VCaP (cell line): ENCODE results near the gene GRHL3.
"Not testable (repeated sequence)": the region's sequence is repeated elsewhere in the genome, so short reads cannot be mapped to it uniquely, and the experiment has no call there.

Experiments
- H3K27ac ChIP-seq: fragments of 450-650 bp; 2 replicates; pipeline ENCODE4 v1.5.1; 2017
- CTCF ChIP-seq: fragments of 450-650 bp; conservative IDR thresholded peaks from 2 replicates; pipeline ENCODE4 v1.5.1; 2017; ENCODE audit warnings: mild to moderate bottlenecking, moderate library complexity

The GRHL3 gene

GRCh38 chr1:24319312-24319863, at the start of gene GRHL3:
GRHL3 (plus strand) TSS chr1:24319357; CDS start chr1:24319552, 195 bp downstream.
- H3K27ac ChIP-seq, result peak within 1 kb of the TSS; percentile 52
- no peak for TF ChIP-seq CTCF

GRCh38 chr1:24274203-24275103, 44.7 kb upstream of the GRHL3 start:
- not testable (repeated sequence) for H3K27ac ChIP-seq

GRCh38 chr1:24275104-24275410, 44.1 kb upstream of the GRHL3 start:
- no peak overlapping the region for H3K27ac ChIP-seq
- no peak for TF ChIP-seq CTCF

GRCh38 chr1:24275510-24275909, 43.6 kb upstream of the GRHL3 start:
- H3K27ac ChIP-seq, result no peak overlapping the region
- TF ChIP-seq CTCF, result no peak

- TF ChIP-seq CTCF, result no peak
- H3K27ac ChIP-seq, result no peak overlapping the region
Observed at GRCh38 chr1:24276791-24277190, 42.4 kb upstream of the GRHL3 start.

- no peak overlapping the region for H3K27ac ChIP-seq
- no peak for TF ChIP-seq CTCF
Observed at GRCh38 chr1:24277420-24278169, 41.6 kb upstream of the GRHL3 start.

GRCh38 chr1:24278726-24279125, 40.4 kb upstream of the GRHL3 start:
- H3K27ac ChIP-seq, result no peak overlapping the region
- TF ChIP-seq CTCF, result no peak
